C4-2B (cell line): ENCODE results near the gene NR1I2.

Experiments
- ZFX ChIP-seq: fragments of 450-650 bp; IDR thresholded peaks from 2 replicates; pipeline ENCODE4 v1.6.1; 2017
- TF ChIP-seq, protein P1 (sequence below): fragments of 450-650 bp; conservative IDR thresholded peaks from 2 replicates; pipeline ENCODE4 v1.5.1; 2017; ENCODE audit warnings: mild to moderate bottlenecking

DNA sequence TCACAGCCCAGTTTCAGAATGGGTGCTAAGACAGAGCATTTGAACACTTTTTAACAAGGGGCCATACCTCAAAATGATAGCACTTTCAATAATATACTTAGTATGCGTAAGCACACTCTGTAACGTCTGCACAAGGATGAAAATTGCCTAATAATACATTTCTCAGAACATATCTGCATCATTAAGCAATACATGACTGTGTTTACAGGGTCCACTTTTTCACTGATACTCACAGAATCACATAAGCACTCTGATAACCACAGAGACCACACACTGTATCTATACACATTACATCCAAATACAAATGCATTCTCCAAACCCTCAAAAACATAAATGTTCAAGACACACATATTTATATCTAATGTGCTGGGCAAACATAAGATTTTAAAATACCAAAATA lies 79.8 kb downstream of the NR1I2 start:
- TF ChIP-seq, protein P1, sequence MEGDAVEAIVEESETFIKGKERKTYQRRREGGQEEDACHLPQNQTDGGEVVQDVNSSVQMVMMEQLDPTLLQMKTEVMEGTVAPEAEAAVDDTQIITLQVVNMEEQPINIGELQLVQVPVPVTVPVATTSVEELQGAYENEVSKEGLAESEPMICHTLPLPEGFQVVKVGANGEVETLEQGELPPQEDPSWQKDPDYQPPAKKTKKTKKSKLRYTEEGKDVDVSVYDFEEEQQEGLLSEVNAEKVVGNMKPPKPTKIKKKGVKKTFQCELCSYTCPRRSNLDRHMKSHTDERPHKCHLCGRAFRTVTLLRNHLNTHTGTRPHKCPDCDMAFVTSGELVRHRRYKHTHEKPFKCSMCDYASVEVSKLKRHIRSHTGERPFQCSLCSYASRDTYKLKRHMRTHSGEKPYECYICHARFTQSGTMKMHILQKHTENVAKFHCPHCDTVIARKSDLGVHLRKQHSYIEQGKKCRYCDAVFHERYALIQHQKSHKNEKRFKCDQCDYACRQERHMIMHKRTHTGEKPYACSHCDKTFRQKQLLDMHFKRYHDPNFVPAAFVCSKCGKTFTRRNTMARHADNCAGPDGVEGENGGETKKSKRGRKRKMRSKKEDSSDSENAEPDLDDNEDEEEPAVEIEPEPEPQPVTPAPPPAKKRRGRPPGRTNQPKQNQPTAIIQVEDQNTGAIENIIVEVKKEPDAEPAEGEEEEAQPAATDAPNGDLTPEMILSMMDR: no peak
- no peak for TF ChIP-seq ZFX
